Lower leg skin (tissue), 3 donors: ENCODE data around the gene KNL1.

Experiments used
- POLR2A ChIP-seq, 2 donors: fragments of 450-650 bp; IDR thresholded peaks; one replicate each; pipeline ENCODE4 v1.6.1; 2016 to 2017; ENCODE audit warnings: antibody characterized with exemption in 2 of 2, mild to moderate bottlenecking in 1 of 2, moderate library complexity in 1 of 2
- TF ChIP-seq, protein P1 (sequence below), 3 donors: fragments of 450-650 bp; IDR thresholded peaks; one replicate each; pipeline ENCODE4 v1.5.1; 2016; ENCODE audit warnings: antibody characterized with exemption in 3 of 3, mild to moderate bottlenecking in 3 of 3, moderate library complexity in 2 of 3

DNA sequence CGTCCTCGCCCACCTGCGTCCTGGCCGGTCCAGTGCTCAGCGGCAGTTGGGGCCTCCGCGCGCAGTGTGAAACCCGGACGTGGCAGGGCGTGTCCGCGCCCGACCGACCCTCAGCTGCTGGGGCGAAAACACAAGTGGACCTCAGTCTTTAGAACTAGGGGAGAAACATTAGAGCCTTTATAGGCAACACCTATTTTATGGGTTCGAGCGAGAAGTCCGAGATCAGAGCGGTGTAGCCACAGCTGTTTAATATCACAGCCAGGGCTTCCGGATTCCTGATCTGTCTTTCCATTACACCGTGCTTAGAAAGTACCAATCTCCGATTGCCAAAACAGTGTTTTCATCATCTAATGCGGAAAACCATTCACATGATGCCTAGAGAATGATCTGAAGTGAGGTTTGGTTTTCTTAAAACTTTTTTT is 101.4 kb downstream of the KNL1 start:
- TF ChIP-seq POLR2A (IDR thresholded peaks at IDR 0.05) = no peak
- TF ChIP-seq, protein P1, sequence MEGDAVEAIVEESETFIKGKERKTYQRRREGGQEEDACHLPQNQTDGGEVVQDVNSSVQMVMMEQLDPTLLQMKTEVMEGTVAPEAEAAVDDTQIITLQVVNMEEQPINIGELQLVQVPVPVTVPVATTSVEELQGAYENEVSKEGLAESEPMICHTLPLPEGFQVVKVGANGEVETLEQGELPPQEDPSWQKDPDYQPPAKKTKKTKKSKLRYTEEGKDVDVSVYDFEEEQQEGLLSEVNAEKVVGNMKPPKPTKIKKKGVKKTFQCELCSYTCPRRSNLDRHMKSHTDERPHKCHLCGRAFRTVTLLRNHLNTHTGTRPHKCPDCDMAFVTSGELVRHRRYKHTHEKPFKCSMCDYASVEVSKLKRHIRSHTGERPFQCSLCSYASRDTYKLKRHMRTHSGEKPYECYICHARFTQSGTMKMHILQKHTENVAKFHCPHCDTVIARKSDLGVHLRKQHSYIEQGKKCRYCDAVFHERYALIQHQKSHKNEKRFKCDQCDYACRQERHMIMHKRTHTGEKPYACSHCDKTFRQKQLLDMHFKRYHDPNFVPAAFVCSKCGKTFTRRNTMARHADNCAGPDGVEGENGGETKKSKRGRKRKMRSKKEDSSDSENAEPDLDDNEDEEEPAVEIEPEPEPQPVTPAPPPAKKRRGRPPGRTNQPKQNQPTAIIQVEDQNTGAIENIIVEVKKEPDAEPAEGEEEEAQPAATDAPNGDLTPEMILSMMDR (IDR thresholded peaks at IDR 0.05) = no peak
